ENCODE measurements around the gene SEZ6L.
A peak's percentile ranks its signal among the peaks of the same experiment; 100 is the strongest.

GRCh38 chr22:26330971-26331625 is 161.8 kb downstream of the SEZ6L start:
- peak; percentile 85 for TF ChIP-seq CTCF (conservative IDR thresholded peaks at IDR 0.05; ENCODE audit: low read depth, low read length)
- no peak for TF ChIP-seq EZH2 (IDR thresholded peaks at IDR 0.05; ENCODE audit: low read length, unreplicated experiment)
